AG09309 (cell line): ENCODE data around the gene CYP27B1.

Source experiments
- DNase-seq: peaks from one replicate; pipeline ENCODE4 v3.0.0-alpha.2; 2010; ENCODE audit warnings: low read depth
- H3K4me3 ChIP-seq: 2 replicates; pipeline ENCODE4 v1.5.1; 2011; ENCODE audit warnings: mild to moderate bottlenecking, low read depth, low read length, moderate library complexity; ENCODE audit not compliant: control insufficient read depth
- CTCF ChIP-seq: IDR thresholded peaks from 2 replicates; pipeline ENCODE4 v1.5.1; 2011; ENCODE audit warnings: mild to moderate bottlenecking, low read depth, low read length, inconsistent platforms; ENCODE audit not compliant: insufficient read depth, control insufficient read depth; ENCODE audit errors: missing control alignments

Gene CYP27B1

GRCh38 chr12:57803319-57803893 lies 36.5 kb upstream of the CYP27B1 start:
- no peak overlapping the region for H3K4me3 ChIP-seq
- peak; percentile 82 for TF ChIP-seq CTCF
- peak; percentile 17 for DNase-seq

GRCh38 chr12:57802607-57803006 lies 35.7 kb upstream of the CYP27B1 start:
- H3K4me3 ChIP-seq, result no peak overlapping the region
- no peak for DNase-seq
- no peak for TF ChIP-seq CTCF

- H3K4me3 ChIP-seq, result no peak overlapping the region
- no peak for DNase-seq
- no peak for TF ChIP-seq CTCF
Observed at GRCh38 chr12:57800965-57801364, 34.1 kb upstream of the CYP27B1 start.

GRCh38 chr12:57797933-57798332 lies 31.1 kb upstream of the CYP27B1 start:
- no peak for DNase-seq
- no peak for TF ChIP-seq CTCF
- no peak overlapping the region for H3K4me3 ChIP-seq

- no peak for DNase-seq
- TF ChIP-seq CTCF, result no peak
- H3K4me3 ChIP-seq, result no peak overlapping the region
Observed at GRCh38 chr12:57796996-57797395, 30.1 kb upstream of the CYP27B1 start.

GRCh38 chr12:57795354-57795753 lies 28.5 kb upstream of the CYP27B1 start:
- no peak overlapping the region for H3K4me3 ChIP-seq
- no peak for TF ChIP-seq CTCF
- DNase-seq, result no peak

- TF ChIP-seq CTCF, result no peak
- no peak overlapping the region for H3K4me3 ChIP-seq
- DNase-seq, result peak; percentile 80
Observed at GRCh38 chr12:57793920-57794319, 27.0 kb upstream of the CYP27B1 start.
